ENCODE measurements around the gene GRK5.
A peak's percentile ranks its signal among the peaks of the same experiment; 100 is the strongest.
"Not testable (repeated sequence)": the region's sequence is repeated elsewhere in the genome, so short reads cannot be mapped to it uniquely, and the experiment has no call there.

GRK5 gene

DNA sequence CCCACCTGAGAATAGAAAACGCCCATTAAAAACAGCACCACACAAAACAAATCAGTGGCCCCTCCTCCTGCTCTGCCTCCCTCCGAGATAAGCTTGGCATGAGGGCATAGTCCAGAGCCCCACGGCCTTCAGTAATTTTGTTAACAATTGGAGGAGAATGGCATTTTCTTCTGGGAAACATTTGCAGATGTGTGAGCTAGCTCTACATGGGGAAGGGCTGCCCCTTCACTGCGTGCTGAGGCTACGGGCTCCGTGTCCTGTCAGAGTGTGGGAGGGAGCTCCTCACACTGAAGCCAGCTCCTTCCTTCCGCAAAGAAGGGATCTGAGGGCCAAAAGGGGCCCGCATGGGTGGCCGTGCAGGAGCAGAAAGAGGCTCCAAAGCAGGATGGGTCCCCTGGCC is 15.2 kb downstream of the GRK5 start:
- no peak for DNase-seq (ENCODE audit: low read depth in 3 of 3)

GRCh38 chr10:119222966-119223386 is 15.6 kb downstream of the GRK5 start:
- no peak for DNase-seq (ENCODE audit: low read depth in 3 of 3)

DNA sequence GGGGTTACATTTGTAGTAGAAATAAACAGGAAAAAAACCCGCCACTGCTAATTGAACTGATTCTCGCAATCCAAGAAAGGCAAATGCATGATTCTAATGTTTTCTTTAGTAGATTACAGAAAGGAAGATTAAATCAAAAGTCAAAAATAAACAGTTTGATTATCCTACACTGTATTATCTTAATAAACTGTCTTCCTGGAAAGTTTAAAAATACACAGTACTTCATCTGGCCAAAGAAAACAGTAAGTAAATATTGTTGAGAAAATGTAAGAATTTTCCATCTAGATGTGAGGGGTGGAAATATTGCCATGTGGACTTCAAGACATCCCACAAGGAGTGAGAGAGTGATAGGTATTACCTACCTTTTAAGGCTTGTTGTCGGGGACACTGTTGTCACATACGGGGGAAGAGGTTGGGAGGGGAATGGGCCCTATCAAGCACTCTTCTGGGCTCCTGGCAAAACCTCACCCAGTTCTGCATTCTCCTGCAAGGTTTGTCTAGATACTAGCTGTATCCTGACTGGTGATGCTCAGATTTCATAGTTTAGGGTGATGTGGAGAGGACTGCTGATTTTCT is 17.8 kb downstream of the GRK5 start:
- no peak for DNase-seq (ENCODE audit: low read depth in 3 of 3)

DNA sequence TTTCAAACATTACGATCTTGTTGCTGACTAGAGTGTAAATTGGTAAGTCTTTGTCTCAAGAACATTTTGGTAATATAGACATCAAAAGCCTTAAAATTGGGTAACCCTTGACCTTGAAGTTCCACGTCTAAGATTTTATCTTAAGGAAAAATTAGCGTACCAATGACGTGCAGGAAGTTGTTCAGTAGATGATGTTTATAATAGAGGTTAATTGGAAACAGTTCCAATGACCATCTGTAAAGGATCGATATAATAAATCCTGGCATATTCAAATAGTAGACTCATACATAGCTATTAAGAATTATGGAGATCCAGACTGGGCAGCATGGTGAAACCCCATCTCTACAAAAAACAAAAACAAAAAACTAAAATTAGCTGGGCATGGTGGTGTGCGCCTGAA is 20.5 kb downstream of the GRK5 start:
- DNase-seq (ENCODE audit: low read depth in 3 of 3) = no peak

- DNase-seq (ENCODE audit: low read depth in 3 of 3) = no peak
These were observed 24.3 kb downstream of the GRK5 start for GRCh38 chr10:119231654-119232053.

DNA sequence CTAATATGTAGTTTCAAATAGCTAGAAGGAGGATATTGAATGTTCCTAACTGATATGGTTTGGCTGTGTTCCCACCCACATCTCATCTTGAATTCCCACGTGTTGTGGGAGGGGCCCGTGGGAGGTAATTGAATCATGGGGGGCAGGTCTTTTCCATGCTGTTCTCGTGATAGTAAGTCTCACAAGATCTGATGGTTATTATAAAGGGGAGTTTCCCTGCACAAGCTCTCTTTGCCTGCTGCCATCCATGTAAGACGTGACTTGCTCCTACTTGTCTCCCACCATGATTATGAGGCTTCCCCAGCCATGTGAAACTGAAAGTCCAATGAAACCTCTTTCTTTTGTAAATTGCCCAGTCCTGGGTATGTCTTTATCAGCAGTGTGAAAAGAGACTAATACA is 25.1 kb downstream of the GRK5 start:
- peak in 1 of 3 experiments; percentile 32 for DNase-seq (ENCODE audit: low read depth in 3 of 3)

- DNase-seq (ENCODE audit: low read depth in 3 of 3) = no peak
These were observed 25.9 kb downstream of the GRK5 start for GRCh38 chr10:119233123-119233820.

- DNase-seq (ENCODE audit: low read depth in 3 of 3) = no peak
These were observed 26.4 kb downstream of the GRK5 start for GRCh38 chr10:119233821-119234220.

DNA sequence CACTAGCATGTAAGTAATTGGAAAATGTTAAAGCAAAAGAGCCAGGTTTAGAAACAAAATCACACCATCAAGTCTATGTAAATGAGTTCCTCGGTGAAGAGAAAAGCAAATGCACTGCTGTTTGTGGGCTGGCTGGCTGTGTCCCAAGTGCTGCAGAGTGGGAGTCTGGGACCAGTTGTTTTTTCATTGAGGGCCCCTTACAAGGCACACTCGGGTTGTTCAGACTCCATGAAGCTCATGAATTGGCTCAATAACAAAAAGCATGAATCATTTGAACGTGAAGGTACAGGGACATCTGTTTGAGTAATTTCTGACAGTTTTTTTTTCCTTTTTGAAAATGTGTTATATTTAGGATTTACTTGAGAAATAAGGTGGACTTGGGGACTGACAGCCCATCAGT is 28.0 kb downstream of the GRK5 start:
- DNase-seq (ENCODE audit: low read depth in 3 of 3) = no peak

DNA sequence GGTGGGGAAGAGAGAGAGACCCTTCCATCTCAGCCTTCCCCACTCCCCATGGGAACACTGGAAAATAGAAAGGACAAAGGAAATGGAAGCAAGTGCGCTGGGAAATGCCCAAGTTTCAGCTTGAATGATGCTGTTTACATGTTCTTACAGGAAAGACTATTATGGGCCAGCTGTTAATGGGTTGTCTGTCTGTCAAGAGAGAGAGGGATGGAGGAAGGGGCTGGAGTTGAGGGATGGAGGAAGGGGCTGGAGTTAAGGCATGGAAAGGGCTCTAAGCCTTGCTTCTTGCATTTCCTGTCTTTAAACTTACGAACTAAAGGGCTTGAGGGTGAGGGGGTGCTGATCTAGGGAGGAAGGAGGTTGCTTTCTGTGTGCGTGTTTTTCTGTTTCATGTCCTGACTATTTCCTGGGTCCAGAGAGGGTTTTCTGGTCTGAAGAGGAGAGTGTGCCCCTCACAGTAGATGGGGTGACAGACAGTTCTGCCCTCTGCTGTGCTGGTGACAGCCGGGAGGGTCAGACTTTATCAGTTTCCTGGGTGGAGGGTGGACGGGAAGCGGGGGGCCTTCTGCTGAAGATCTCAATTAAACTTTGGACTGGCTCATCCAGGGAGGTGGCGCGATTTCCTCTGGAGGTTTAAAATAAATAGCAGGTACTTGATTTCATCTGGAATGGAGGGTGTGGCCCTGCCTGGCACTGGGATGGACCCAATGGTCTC is 30.5 kb downstream of the GRK5 start:
- DNase-seq (ENCODE audit: low read depth in 3 of 3) = no peak

DNA sequence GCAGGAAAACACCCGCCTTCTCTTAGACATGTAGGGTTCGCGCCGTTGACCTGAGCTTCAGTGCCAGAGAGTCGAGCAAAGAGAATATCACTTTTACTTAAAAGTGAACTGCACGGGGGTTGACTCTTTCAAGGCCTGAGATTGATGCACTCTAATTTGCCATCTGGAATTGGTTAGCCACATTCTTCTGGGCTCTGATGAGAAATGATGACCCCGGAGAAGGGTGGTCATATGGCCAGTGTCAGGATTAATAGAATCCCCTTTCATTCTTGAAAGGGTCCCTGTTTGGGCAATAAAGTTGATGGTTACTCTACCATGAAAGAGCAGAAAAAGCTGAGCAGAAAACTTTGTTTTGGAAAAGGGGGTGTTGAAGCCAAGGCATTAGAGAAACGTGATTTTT is 31.2 kb downstream of the GRK5 start:
- DNase-seq (ENCODE audit: low read depth in 3 of 3) = no peak

GRCh38 chr10:119239015-119239414 is 31.6 kb downstream of the GRK5 start:
- DNase-seq (ENCODE audit: low read depth in 3 of 3) = not testable (repeated sequence)

GRCh38 chr10:119239630-119240029 is 32.3 kb downstream of the GRK5 start:
- not testable (repeated sequence) for DNase-seq (ENCODE audit: low read depth in 3 of 3)

- no peak for DNase-seq (ENCODE audit: low read depth in 3 of 3)
These were observed 33.7 kb downstream of the GRK5 start for GRCh38 chr10:119241066-119241465.

GRCh38 chr10:119242186-119242585 is 34.8 kb downstream of the GRK5 start:
- DNase-seq (ENCODE audit: low read depth in 3 of 3) = no peak

DNA sequence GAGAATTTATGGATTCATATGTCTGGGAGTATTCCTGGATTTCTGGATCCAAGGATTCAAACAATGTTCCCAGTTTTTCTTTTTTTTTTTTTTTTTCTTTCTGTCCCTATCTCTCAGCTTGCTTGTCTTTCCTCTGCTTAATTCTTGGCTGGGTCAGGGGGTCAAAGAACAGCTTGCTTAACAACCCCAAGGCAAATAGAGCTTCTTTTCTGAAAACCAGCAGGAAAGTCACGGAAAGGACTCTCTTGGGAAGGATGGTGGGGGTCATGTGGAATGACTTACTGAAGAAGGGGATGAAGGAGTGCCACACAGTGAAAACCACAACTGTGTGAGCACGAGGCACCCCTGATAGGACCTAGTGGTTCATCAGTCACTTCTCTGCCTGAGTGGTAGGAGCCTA is 36.1 kb downstream of the GRK5 start:
- DNase-seq (ENCODE audit: low read depth in 3 of 3) = no peak

GRCh38 chr10:119243967-119244366 is 36.6 kb downstream of the GRK5 start:
- no peak for DNase-seq (ENCODE audit: low read depth in 3 of 3)

DNA sequence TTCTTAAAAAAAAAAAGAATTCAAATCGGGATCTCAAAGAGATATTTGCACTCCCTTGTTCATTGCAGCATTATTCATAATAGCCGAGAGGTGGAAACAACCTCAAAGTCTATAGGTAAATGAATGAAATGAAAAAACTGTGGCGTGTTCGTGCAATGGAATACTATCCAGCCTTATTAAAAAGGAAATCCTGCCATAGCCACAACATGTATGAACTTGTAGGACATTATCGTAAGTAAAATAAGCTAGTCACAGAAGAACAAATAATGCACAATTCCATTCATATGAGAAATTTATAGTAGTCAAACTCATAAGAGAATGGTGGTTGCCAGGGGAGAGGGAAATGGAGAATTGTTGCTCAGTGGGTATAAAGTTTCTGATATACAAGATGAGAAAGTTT is 37.9 kb downstream of the GRK5 start:
- no peak for DNase-seq (ENCODE audit: low read depth in 3 of 3)

DNA sequence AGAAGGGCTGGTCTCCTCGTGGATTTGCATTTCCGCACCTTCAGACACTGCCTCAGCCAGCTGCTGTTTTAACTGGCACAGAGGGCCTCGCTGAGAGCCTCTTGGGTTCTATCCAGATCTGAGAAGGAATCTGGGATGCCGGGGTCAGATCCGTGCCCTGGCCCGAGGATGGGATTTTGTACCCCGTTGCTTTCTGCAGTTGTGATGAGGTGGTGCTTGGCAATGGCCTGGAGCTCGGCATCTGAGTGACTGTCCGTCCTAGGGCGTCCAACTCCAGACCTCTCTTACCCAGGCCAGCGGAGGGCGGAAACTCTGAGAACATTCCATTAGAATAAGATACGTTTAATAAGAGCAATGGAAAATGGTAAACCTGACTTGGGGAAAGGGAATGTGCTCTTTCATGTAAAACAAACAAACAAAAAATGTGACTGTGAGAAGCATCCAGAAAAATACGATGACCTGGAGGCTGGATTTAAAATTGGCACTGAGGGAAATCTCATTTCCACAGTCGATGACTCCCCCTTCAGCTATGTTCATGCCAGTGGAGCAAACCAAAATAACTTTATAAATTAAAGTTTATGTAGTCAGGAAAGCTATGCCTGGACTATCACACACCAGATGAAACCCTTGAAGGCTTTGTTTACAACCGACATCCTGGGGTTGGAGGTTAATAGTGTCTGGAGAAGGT is 39.6 kb downstream of the GRK5 start:
- DNase-seq (ENCODE audit: low read depth in 3 of 3) = no peak

DNA sequence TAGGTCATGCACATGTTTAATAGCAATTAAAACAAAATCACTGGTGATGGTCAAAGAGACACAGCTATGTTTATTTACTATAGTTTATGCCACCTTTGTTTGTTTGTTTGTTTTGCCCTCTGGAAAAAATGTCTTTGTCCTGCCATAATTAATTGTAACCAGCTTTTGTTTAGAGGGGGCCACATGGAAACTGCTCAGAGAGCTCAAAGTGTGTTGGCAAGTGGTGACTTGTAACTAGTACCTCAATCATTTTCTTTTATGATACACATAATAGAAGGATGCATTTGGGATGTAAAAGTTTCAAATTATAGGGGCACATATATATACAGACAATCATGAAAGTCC is 40.2 kb downstream of the GRK5 start:
- no peak for DNase-seq (ENCODE audit: low read depth in 3 of 3)

GRCh38 chr10:119248184-119248583 is 40.8 kb downstream of the GRK5 start:
- no peak for DNase-seq (ENCODE audit: low read depth in 3 of 3)

DNA sequence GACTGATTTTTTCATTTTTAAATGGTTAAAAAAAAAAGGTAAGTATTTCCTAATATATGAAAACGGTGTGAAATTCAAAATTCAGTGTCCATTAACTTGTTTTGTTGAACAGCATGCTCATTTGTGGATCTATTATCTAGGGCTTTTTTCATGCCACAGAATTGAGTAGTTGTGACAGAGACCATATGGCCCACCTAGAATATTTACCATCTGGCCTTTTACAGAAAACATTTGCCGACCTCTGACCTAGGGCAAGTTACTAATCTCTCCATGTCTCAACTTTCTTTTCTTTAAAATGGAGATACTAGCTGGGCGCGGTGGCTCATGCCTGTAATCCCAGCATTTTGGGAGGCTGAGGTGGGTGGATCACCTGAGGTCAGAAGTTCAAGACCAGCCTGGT is 41.3 kb downstream of the GRK5 start:
- no peak for DNase-seq (ENCODE audit: low read depth in 3 of 3)

Measured in stimulated activated CD4-positive, alpha-beta T cell treated with anti-CD3 and anti-CD28 coated beads, TNF-alpha, amount 100 ng/mL, for 24 hours (primary cell).